Heart right ventricle (tissue), 16 donors: ENCODE data around the gene CYB561. TPM values are rescaled to one million over a fixed set of nuclear protein-coding genes. Genes with fewer than 3 reads are reported as not detected.

ENCODE experiments used
- ATAC-seq, 8 donors: fragments of 200-7000 bp; cut with Tn5 transposase; one replicate each; pipeline ENCODE4 v1.9.1; 2020; ENCODE audit warnings: mild to moderate bottlenecking in 8 of 8, moderate library complexity in 8 of 8, moderate number of reproducible peaks in 1 of 8
- DNase-seq, 2 donors: peaks; one replicate each; pipeline ENCODE4 v3.0.0-alpha.2; 2020
- H3K27ac ChIP-seq, 10 donors: fragments of 200-600 bp; sonication (generic) in 2 of 10; one replicate each; pipeline versions ENCODE4 v1.5.0 to v1.8.0; 2020 to 2022; ENCODE audit warnings: mild to moderate bottlenecking in 3 of 10
- H3K27me3 ChIP-seq, 7 donors: fragments of 200-600 bp; one replicate each; pipeline ENCODE4 v1.8.0; 2021 to 2022; ENCODE audit warnings: mild to moderate bottlenecking in 2 of 7
- H3K36me3 ChIP-seq, 9 donors: fragments of 200-600 bp; sonication (generic) in 1 of 9; one replicate each; pipeline versions ENCODE4 v1.5.0 to v1.8.0; 2020 to 2022; ENCODE audit warnings: mild to moderate bottlenecking in 2 of 9
- H3K4me1 ChIP-seq, 9 donors: fragments of 200-600 bp; sonication (generic) in 1 of 9; one replicate each; pipeline versions ENCODE4 v1.5.0 to v1.8.0; 2020 to 2022; ENCODE audit warnings: mild to moderate bottlenecking in 4 of 9
- H3K4me3 ChIP-seq, 10 donors: fragments of 200-600 bp; sonication (generic) in 2 of 10; one replicate each; pipeline versions ENCODE4 v1.5.0 to v1.8.0; 2020 to 2022; ENCODE audit warnings: mild to moderate bottlenecking in 7 of 10, moderate library complexity in 2 of 10
- H3K9me3 ChIP-seq, 11 donors: fragments of 200-600 bp in 10 of 11; sonication (generic) in 2 of 11; one replicate each; pipeline versions ENCODE4 v1.5.0 to v1.8.0; 2013 to 2022; ENCODE audit warnings: mild to moderate bottlenecking in 2 of 11, control low read depth in 1 of 11, moderate library complexity in 1 of 11
- CTCF ChIP-seq, 9 donors: fragments of 200-600 bp; sonication (generic) in 2 of 9; IDR thresholded peaks; one replicate each; pipeline versions ENCODE4 v1.5.0 to v1.8.0; 2021 to 2022; ENCODE audit warnings: antibody characterized with exemption in 9 of 9, mild to moderate bottlenecking in 5 of 9, moderate library complexity in 1 of 9
- WGBS, 2 donors: extraction: QIAGEN DNeasy Blood & Tissue Kit; methylation state at CpG; one replicate each; pipeline ENCODE4 v1.1.7; 2013; ENCODE audit warnings: inconsistent platforms in 1 of 2; 5-methylcytosine and 5-hydroxymethylcytosine counted together
- intact Hi-C, 10 donors: fragments of 100-400 bp; cut with DNase I; formaldehyde crosslinking; loops; one replicate each; pipeline versions ENCODE4 v1.11.1 to v1.14.2; 2022
- polyA plus RNA-seq, 2 donors: library from polyadenylated mRNA; stranded (reverse); fragments of 200-250 nt; gene quantifications; one replicate each; pipeline ENCODE4 v1.2.3, GENCODE V29; 2013
- total RNA-seq, 10 donors: library from RNA; stranded (reverse); fragmentation: NEBNext Ultra II Directional in 3 of 10; extraction: Animal tissue kit (Norgen Biotek cat#: 25700) in 3 of 10; gene quantifications; one replicate each; pipeline versions ENCODE4 v1.2.1 to v1.2.4, GENCODE V29; 2021 to 2023
- donor health status: Arrhythmogenic right ventricular cardiomyopathy.
- donor health status: ischemic (EF 13 %, LVEDD 7.1; RV severe dilation, severe dysfunction).
- donor health status: healthy with polysubstance abuse.
- donor health status: DM: no; HTN: yes; CAD: no.
- donor health status: DM: no; HTN: no; CAD: no.
- donor health status: ischemic (EF 25% LVEDD 6.9; RV normal size, moderate dysfunction).
- donor health status: ischemic (EF 25% LVEDD 5.7; RV mildly dilated, moderate dysfunction).
- donor health status: healthy.
- donor health status: DM: yes; HTN: yes; CAD: no.
- donor health status: Ischemic cardiomyopathy.
- donor health status: ischemic (EF 35%, LVEDD 5.7; RV mildly dilated, moderate dysfunction).
- donor health status: nonischemic (EF 11% LVEDD 7.7; RV severe dilation, severe dysfunction).
- donor health status: DM: yes; HTN: yes; CAD: no.
- donor health status: PGD.
- donor health status: ischemic (EF 29% LVEDD 5.4; RV normal size, mild dysfunction).
- donor health status: nonischemic (EF 23%, LVEDD 6.1; RV moderate dilation, normal function).

Gene CYB561
- total and polyA plus RNA-seq, 12 donors: 5.5 to 22.8 (median 8.5) TPM

GRCh38 chr17:63438092-63439051, 7.7 kb downstream of the CYB561 start:
- no peaks in the 10 kb centered on the region for H3K27me3 ChIP-seq
- H3K4me3 ChIP-seq: no peak overlapping the region
- H3K36me3 ChIP-seq: peaks cover 0 to 5% (median 0%) of the 10 kb centered on the region in 9 donors
- WGBS, 2 donors: 74 to 75% methylated on average over 46 of the region's 46 CpGs
- H3K27ac ChIP-seq: peak overlapping the region in 5 of 10 donors; percentile 47 to 90 (median 69)
- TF ChIP-seq CTCF (IDR thresholded peaks at IDR 0.05): no peak
- intact Hi-C loops: loop anchor here in 4 of 10 donors (5.0 kb wide), 2 partner anchors 39 to 169 kb away; partner anchors contain the start of gene ACE (in 3 of the 4)
- H3K4me1 ChIP-seq: peaks cover 25 to 85% (median 73%) of the 10 kb centered on the region in 9 donors
- no peak for DNase-seq
- H3K9me3 ChIP-seq: no peaks in the 10 kb centered on the region
- no peak for ATAC-seq

GRCh38 chr17:63437287-63438091, 8.6 kb downstream of the CYB561 start:
- TF ChIP-seq CTCF (IDR thresholded peaks at IDR 0.05): no peak
- Histone ChIP-seq H3K4me3 (peak overlapping the region in 2 of 10 donors; percentile 15), H3K9me3 (no peaks in the 10 kb centered on the region), H3K36me3 (peaks cover 0 to 5% (median 0%) of the 10 kb centered on the region in 9 donors), H3K27me3 (no peaks in the 10 kb centered on the region), H3K4me1 (peaks cover 25 to 85% (median 74%) of the 10 kb centered on the region in 9 donors), H3K27ac (peak overlapping the region in 2 of 10 donors; percentile 6 to 22)
- 40 to 62% methylated on average over 53 to 55 of the region's 55 CpGs for WGBS, 2 donors
- intact Hi-C loops: loop anchor here in 4 of 10 donors (5.0 kb wide), 2 partner anchors 40 to 170 kb away; partner anchors contain the start of gene ACE (in 3 of the 4)
- no peak for ATAC-seq
- no peak for DNase-seq

- TF ChIP-seq CTCF (IDR thresholded peaks at IDR 0.05): peak in 6 of 9 donors; percentile 29 to 49 (median 44)
- ATAC-seq: no peak
- no peaks in the 10 kb centered on the region for H3K27me3 ChIP-seq
- H3K27ac ChIP-seq: peak overlapping the region in 3 of 10 donors; percentile 4 to 22 (median 6)
- no peak overlapping the region for H3K4me3 ChIP-seq
- no peak for DNase-seq
- intact Hi-C loops: loop anchor here in 4 of 10 donors (5.0 kb wide), 2 partner anchors 41 to 171 kb away; partner anchors contain the start of gene ACE (in 3 of the 4)
- peaks cover 0 to 5% (median 0%) of the 10 kb centered on the region in 9 donors for H3K36me3 ChIP-seq
- peaks cover 33 to 89% (median 81%) of the 10 kb centered on the region in 9 donors for H3K4me1 ChIP-seq
- H3K9me3 ChIP-seq: no peaks in the 10 kb centered on the region
- 76 to 78% methylated on average over 17 of the region's 17 CpGs for WGBS, 2 donors
Measured at GRCh38 chr17:63436523-63437110, 9.5 kb downstream of the CYB561 start.
